Umbilical cord (tissue), 2 donors: Measurements from ENCODE around the gene DDX21. TPM values are rescaled to one million over a fixed set of nuclear protein-coding genes. Genes with fewer than 3 reads are reported as not detected.
"Not testable (repeated sequence)": the region's sequence is repeated elsewhere in the genome, so short reads cannot be mapped to it uniquely, and the experiment has no call there.

ENCODE experiments used
- DNase-seq: peaks from one replicate; pipeline ENCODE4 v3.0.0-alpha.2; 2015; ENCODE audit warnings: low spot score
- total RNA-seq: library from RNA; depleted of rRNA; stranded (reverse); fragments of >200 nt; gene quantifications from one replicate; pipeline ENCODE4 v1.2.3, GENCODE V29; 2014; ENCODE audit warnings: low replicate concordance; ENCODE audit not compliant: insufficient read depth

Gene DDX21
- total RNA-seq, result 33.5 TPM

- DNase-seq, result peak; percentile 98
Observed at GRCh38 chr10:68955832-68956532, at the start of gene DDX21. Gene DDX21, plus strand, starts transcription at chr10:68956170. Its CDS starts 56 bp downstream, at chr10:68956226.

- no peak for DNase-seq
Observed at GRCh38 chr10:68924593-68924992, 31.4 kb upstream of the DDX21 start.

DNA sequence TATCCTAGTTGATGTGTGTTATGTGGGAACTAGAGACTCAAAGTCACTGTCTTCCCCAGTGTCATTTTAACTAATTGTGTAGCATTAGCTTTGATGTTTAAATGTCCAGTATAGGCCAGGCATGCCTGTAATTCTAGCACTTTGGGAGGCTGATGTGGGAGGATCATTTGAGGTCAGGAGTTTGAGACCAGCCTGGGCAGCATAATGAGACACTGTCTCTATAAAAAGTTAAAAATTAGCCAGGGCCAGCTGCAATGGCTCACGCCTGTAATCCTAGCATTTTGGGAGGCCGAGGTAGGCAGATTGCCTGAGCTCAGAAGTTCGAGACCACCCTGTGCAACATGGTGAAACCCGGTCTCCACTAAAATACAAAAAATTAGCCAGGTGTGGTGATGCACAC lies 30.5 kb upstream of the DDX21 start:
- no peak for DNase-seq

- not testable (repeated sequence) for DNase-seq
Observed at GRCh38 chr10:68929157-68929556, 26.8 kb upstream of the DDX21 start.

GRCh38 chr10:68929888-68930287 lies 26.1 kb upstream of the DDX21 start:
- not testable (repeated sequence) for DNase-seq

- DNase-seq, result not testable (repeated sequence)
Observed at GRCh38 chr10:68932860-68933259, 23.1 kb upstream of the DDX21 start.

GRCh38 chr10:68934994-68935393 lies 21.0 kb upstream of the DDX21 start:
- DNase-seq, result no peak

- no peak for DNase-seq
Observed at GRCh38 chr10:68938117-68938516, 17.9 kb upstream of the DDX21 start.

DNA sequence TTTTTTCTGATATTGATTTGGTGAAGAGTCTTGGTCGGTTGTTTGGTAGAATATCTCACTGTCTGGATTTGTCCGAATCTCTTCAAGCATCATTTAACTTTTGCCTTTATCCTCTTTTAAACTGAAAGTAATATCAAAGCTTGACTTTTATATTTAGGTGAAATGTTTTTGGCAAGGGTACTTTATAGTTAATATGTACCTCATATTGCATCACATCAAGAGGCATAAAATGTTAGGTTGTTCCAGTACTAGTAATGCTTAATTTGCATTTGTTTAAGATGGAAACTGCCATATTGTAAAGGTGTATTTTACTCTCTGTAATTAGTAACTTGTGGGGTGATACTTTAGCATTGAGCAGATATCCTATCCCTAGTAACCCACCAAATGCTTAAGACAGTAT lies 17.1 kb upstream of the DDX21 start:
- DNase-seq, result no peak

- DNase-seq, result not testable (repeated sequence)
Observed at GRCh38 chr10:68940917-68941316, 15.1 kb upstream of the DDX21 start.

- DNase-seq, result no peak
Observed at GRCh38 chr10:68950598-68950997, 5.4 kb upstream of the DDX21 start.

GRCh38 chr10:68954904-68955303 lies 1.1 kb upstream of the DDX21 start:
- DNase-seq, result no peak

- no peak for DNase-seq
Observed at GRCh38 chr10:68955355-68955831, 577 bp upstream of the DDX21 start.

- no peak for DNase-seq
Observed at GRCh38 chr10:68957284-68957615, 1.3 kb downstream of the DDX21 start.

DNA sequence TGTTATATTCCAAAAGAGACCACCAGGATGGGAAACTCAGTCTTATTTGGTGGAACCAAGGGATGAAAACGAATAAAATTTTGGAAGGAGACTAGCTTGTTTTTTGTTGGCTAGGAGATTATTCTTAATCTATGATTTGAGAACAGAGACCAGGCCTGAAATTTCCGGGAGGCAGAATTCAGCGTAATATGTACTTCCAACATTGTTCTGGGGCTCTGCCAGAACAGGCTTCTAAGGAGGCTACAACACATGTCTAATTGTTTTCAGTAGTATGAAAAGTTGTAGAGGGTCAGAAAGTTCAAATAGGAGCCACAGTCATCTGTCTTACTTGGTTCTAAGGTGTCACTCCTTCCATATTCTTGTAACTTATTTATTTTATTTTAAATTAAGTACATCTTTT lies 1.7 kb downstream of the DDX21 start:
- no peak for DNase-seq

GRCh38 chr10:68959695-68960527 lies 3.9 kb downstream of the DDX21 start:
- no peak for DNase-seq

- no peak for DNase-seq
Observed at GRCh38 chr10:68963151-68963550, 7.2 kb downstream of the DDX21 start.

DNA sequence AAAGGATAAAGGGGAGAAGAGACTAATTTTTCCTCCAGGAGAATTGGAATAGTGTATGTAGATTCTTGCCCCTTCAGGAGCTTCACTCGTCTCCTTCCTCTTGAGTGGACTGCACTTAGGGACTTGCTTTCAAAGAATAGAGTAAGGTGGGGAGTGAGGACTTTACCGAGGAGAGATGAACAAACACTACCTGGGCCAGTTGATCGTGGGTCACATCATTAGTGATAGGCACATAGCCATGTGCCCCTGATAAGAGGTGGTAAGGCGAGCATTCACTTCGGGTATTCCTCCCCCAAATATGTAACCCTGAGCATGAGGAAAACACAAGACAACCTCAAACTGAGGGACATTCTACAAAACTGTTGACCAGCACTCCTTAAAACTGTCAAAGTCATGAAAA lies 18.0 kb downstream of the DDX21 start:
- DNase-seq, result no peak

DNA sequence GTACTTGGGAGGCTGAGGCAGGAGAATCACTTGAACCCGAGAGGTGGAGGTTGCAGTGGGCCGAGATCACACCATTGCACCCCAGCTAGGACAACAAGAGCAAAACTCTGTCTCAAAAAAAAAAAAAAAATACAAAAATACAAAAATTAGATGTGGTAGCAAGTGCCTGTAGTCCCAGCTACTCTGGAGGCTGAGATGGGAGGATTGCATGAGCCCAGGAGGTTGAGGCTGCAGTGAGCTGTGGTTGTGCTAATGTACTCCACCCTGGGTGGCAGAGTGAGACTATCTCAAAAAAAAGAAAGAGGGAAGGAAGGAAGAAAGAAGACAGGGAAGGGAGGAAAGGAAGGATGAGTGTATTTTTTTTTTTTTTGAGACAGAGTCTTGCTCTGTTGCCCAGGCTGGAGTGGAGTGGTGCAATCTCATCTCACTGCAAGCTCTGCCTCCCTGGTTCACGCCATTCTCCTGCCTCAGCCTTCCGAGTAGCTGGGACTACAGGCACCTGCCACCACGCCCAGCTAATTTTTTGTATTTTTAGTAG lies 20.0 kb downstream of the DDX21 start:
- not testable (repeated sequence) for DNase-seq

GRCh38 chr10:68979738-68980137 lies 23.8 kb downstream of the DDX21 start:
- not testable (repeated sequence) for DNase-seq

DNA sequence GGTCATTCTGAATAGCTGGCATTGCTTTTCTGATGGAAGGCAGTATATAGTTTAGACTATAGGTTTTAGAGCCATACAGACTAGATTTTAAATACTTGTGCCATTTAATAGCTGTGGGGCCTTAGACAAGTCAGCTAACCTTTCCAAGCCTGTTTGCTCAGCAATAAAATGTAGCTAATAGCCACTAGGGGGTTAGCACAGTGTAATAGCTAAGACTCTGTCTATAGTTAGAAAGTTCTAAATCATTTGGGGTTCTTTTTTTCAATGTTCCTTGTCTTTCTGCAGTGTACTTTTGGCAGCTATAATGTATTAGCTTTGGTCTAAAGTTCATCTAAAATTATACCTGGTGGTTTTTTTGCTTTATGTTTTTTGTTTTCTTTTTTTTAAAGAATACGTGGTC lies 25.1 kb downstream of the DDX21 start:
- DNase-seq, result no peak

DNA sequence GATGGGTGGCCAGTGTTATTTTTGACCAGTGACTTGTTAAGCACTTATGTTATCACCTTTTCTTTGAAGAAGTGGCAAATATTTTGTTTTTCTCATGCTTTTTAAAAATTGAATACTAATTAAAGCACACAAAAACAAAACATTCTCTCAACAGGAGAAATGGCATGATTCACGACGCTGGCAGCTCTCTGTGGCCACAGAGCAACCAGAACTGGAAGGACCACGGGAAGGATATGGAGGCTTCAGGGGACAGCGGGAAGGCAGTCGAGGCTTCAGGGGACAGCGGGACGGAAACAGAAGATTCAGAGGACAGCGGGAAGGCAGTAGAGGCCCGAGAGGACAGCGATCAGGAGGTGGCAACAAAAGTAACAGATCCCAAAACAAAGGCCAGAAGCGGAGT lies 26.4 kb downstream of the DDX21 start:
- no peak for DNase-seq

DNA sequence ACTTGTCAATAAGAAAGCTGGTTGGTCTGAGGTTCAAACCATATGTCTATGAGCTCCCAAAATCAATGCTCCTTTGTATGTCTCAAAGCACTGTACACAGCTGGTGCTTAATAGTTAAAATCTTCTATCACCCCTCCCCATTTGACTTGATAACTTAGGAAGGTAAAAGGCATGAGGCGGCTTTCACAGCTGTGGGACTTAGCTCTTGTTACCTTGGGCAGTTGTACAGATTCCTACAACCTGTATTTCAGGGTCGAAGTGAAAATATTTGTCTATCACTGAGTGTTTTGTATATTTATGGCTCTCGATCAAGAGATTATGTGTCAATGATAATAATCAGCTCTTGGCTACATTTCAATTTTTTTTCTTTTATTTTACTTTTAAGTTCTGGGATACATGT lies 31.6 kb downstream of the DDX21 start:
- peak; percentile 2 for DNase-seq
